RPMI7951 (cell line): Measurements from ENCODE around the gene ADORA1. TPM values are rescaled to one million over a fixed set of nuclear protein-coding genes. Genes with fewer than 3 reads are reported as not detected.

Experiments
- DNase-seq: peaks from one replicate; pipeline ENCODE4 v3.0.0-alpha.2; 2012; ENCODE audit warnings: low read depth
- total RNA-seq: library from RNA; depleted of rRNA; stranded (reverse); fragments of >200 nt; shearing (Covaris generic); gene quantifications from 2 replicates; pipeline ENCODE4 v1.2.3, GENCODE V29; 2014

ADORA1 gene
- total RNA-seq, 1 experiment from 2014 or later = 15.0 TPM

DNA sequence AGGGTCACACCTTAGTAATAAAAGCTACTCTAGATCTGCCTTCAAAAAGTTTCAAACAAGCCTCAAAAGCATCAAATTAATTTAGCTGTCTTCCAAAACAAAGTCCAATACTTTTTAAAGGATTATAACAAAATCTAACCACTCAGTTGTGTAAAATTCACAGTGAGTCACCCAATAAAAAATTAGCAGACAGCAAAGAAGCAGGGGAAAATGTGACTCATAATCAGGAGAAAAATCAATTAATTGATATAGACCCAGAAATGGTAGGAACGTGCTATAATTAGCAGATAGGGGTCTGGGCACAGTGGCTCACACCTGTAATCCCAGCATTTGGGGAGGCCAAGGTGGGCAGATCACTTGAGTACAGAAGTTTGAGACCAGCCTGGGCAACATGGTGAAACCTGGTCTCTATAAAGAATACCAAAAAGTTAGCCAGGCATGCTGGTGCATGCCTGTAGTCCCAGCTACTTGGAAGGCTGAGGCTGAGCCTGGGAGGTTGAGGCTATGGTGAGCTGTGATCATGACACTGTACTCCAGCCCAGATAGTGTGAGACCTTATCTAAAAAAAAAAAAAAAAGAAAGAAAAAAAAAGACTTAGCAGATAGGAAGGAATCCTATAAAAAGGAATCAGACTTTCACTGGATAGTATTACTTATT lies 33.6 kb upstream of the ADORA1 start:
- no peak for DNase-seq

DNA sequence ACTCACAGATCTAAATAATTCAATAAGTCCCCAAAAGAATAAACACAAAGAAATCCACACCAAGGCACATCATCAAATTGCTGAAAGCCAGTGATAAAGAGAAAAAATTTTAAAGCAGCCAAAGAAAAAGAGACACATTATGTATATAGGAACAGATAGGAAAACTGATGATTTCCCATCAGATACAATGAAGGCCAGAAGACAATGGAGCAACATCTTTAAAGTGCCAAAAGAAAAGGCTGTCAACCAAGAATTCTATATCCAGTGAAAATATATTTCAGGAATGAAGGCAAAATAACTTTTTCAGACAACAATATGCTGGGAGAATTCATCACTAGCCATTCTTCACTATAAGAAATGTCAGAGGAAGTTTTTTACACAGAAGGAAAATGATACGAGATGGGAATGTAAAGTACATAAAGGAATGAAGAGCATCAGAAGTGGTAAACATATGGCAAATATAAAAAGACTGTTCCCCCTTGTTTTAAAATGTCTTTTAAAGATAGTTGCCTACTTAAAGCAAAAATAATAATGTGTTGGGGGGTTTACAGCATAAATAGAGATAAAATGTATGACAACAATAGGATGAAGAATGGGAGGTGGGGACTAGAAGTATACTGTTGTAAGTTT lies 32.4 kb upstream of the ADORA1 start:
- DNase-seq = no peak

DNA sequence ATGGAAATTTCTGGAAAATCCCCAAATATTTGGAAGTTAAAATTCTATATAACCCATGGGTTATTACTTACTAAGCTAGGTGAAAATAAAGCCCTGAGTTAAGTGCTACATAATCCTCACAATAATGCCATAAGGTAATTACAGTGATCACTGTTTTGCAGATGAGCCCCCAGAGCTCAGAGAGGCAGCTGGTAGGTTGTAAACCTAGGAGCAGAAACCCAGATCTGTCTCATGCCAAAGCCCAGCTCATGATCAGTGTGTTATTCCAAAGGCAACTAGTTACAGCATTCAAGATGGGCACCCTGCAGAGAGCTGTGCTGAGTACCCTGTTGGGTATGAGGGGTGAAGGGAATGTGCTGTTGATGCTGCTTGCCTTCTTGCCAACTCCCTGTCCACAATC lies 31.0 kb upstream of the ADORA1 start:
- DNase-seq = no peak

DNA sequence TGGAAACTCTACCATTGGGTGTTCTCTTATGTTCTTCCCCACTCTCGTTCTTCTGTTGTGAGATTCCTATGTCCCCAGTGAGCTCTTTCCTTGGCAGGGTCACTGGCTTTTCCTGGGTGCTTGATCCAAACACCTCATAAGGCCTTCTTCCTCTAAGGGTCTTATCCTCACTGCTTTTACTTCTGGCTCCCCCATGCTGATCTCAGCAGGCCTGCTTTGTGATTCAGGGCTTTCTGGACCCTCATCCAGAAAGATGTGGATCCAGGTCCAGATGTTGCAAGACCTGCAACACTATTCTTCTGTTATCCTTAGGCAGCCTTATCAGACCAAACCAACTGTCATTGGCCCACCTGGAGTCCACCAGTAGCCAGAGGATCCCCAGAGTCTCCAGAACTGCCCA lies 30.5 kb upstream of the ADORA1 start:
- no peak for DNase-seq

DNA sequence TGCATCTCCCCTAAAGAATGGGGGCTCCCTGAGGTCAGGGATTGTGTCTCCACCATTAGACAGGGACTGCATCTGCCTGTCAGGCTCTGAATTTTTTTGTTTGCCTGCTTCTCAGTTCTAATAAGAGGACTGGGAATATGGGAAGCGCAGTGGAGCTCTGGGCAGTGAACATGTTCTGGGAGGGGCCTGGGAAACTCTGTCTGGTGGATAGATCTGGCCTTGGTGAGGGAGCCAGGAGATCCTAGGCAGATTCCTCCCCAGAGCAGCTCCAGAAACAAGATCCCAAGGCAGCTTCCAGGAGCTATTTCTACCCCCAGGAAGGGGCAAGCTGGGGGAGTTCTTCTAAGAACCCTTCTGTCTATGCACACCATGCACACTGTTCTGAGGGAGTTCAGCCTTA lies 29.1 kb upstream of the ADORA1 start:
- DNase-seq = no peak

DNA sequence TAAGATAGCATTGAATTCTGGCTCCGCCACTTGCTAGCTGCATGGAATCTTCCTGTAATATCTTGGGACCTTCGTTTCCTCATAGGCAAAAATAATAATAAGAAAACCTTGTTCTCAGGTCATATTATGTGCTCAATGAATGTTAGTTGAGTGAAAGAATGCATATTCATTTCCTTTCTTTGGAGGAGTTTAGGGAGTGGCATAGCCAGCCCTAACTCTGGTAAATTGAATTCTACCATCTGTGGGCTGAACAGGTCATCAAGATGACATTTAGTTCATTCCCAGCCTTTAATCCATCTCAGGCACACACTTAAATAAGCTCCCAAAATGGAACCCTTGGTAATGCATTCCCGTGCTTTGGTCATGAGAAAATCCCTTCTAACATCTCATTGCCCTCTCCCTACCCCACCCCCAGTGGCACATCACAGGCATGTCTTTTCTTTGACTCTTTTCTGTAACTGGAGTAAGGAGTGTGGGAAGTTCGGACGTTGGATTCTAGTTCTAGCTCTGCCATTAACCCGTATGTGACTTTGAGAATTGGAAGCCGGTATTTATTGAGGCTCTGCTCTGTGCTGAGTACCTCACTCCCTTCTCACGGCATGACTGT lies 28.5 kb upstream of the ADORA1 start:
- DNase-seq = no peak

DNA sequence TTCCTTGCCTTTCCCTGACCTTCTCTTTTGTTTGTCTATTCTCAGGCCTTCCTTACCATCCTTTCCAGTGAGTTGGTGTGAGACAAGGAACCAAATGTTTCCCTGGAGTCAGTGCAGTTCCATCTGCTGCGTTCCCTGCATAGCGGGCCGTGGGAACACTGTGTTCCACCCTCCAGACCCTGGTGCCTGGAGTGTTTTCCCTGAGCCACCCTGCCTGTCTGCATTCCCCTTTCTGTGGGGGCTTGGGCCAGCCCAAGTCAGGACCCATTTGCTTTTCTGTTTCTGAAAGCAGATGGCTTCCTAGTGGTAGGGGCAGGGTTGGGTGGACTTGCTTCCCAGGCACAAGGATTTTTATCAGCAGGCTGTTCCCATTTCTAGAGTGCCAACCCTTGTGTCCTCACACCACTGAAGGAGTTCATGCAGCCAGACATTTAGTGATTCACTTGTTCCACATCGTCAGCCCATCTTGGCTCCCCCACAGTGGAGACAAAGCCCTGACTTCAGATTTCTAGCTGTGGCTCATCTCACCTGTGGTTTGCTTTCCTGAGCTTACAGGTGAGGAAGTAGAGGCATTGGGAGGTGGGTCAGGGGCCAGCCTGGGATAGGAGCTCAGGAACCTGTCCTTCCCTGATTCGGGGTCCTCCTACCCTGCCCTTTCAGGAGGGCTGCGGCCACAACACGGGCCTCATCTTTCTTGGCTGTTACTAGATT lies 27.6 kb upstream of the ADORA1 start:
- DNase-seq = no peak

DNA sequence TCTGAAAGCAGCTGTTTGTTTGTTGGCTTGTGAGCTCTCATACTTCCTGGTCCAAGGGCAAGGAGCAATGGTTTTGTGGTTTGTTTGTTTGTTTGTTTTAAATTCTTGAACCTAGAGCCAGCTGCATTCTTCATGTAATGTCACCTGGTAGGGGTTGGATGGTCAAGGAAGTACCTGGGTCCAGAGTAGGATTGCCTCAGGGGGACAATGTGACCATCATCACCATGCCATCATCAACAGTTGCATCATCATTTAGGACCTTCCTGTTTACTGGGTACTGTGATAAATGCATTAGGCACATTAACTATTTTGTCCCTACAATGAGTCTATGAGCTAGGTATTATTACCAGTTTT lies 27.0 kb upstream of the ADORA1 start:
- no peak for DNase-seq

DNA sequence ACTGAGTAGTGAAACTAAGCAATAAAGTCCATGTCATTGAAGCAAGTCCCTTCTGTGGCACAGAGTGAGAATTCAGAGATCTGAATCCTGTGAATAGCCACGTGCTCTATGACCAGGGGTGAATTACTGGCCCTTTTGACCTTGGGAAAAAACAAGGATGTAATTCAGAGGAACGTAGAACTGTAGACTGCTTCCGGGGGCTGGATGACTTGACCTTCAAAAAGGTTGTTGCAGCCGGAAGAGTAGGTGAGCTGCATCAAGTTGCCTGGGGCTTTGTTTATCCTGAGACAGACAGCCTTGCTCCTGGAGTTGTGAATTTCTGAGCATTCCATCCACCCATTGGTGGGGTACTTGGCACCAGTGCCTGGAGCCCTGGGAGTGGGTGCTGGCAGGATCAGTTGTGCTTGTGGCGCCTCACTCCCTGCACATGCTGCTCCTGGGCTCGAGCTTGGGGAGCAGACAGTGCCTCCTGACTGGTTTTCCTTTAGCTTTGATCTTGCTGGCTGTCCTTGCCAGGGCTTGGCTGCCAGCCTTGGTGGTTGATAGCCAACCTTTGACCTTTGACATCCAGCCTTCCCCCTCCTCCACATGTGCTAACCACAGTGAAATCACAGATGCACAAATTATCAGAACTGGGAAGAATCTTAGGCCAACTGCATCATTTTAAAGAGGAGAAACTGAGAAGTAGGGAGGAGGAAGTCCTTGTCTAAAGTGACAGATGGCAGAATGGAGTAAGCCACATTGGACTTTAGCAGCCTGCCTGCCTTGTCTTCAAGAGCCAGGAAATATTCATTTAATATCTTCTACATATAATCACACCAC lies 25.5 kb upstream of the ADORA1 start:
- DNase-seq = no peak

DNA sequence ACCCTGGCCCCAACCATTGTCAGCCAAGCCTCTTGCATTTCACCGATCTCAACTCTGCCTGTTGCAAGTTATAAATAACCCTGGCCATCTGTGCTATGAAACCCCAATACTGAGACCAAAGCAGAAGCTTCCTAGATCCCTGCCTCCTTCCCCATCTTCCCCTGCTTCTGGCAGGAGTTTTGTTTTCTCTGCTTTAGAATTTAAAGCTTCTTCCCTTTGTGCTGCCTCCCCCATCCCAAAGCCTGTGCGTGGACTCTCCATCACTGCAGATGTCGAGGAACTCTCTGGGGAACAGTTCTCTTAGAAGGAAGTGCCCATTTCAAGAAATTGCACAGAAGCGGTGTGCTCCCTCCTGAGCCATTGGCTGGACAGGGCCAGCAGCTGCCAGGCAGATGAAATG lies 24.3 kb upstream of the ADORA1 start:
- no peak for DNase-seq

DNA sequence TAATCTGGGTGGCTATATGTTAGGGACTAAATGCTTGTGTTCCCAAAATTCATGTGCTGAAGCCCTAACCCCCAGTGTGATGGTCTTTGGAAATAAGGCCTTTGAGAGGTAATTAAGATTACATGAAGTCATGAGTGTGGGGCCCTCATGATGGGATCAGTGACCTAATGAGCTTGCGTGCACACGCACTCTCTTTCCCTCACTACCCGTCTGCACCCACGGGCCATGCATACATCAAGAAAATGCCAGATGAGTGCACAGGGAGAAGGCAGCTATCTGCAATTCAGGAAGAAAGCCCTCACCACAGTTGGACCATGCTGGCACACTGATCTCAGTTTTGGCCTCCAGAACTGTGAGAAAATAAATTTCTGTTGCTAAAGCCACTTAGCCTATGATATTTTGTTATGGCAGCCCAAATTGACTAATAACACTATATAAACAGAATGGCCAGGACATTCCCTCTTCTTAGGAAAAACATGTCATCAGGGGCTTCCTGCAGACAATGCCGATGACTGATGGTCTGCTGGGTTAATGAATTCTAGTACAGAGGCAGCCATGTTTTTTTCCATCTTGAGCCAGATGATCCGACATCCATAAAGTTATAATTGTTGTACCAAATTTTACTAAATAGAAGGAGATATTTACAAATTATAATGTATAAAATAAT lies 23.6 kb upstream of the ADORA1 start:
- no peak for DNase-seq

DNA sequence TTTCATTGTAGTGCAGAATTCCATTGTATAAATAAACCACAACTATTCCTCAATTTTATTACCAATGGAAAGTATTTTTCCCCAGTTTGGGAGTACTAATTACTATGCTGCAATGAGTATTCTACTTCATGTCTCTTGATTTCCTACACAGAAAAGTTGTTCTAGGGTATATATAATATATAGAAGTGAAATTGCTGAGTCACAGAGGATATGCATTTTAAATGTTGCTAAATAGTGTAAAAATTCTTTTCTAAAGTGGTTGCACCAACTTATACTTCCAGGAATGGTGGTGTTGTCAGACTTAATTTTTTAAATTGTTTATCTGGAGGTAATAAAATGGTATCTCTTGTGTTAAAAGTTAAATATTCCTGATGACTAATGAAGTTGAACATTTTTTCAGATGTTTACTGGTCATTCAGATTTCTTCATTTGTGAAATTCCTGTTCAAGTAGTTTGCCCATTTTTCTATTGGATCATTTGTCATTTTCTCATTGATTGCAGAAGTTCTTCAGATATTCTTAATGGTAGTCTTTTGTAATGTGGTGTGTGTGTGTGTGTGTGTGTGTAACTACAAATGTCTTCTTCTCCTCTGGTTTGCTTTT lies 22.6 kb upstream of the ADORA1 start:
- DNase-seq = no peak

DNA sequence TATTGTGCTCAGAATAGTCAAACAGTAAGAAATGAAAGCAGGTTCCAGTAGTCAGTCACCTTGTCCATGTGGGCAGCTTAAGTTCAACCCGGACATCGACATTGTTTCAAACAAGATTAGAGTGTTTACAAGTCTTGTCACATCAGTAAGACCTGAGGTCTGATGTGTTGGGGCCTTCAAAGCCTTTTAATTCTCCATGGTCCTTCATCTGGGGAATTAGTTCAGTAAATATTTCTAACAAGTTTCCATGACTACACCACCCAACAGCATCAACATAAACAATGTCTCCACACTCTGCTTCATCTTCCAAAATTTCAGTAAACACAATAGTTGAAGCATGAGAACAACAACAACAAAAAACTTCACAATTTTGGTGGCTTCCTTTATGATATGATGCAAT lies 15.1 kb upstream of the ADORA1 start:
- DNase-seq = no peak

DNA sequence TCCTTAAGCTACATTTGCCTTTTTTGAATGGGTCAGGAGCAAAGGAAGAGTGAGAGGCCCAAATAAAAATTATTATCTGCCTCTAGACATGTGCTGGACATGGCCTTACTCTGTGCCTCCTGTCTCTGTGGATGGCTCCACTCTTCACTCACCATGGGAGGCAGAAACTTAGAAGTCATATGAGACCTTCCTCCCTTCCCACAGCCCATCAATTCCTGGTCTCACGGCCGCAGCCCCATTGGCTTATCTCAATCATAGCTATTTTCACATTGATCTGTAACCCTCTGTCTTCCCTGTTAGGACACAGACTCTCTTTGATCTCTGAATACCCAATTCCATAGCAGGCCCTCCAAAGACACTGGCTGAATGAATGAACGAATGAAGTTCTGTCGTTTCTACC lies 14.2 kb upstream of the ADORA1 start:
- no peak for DNase-seq

DNA sequence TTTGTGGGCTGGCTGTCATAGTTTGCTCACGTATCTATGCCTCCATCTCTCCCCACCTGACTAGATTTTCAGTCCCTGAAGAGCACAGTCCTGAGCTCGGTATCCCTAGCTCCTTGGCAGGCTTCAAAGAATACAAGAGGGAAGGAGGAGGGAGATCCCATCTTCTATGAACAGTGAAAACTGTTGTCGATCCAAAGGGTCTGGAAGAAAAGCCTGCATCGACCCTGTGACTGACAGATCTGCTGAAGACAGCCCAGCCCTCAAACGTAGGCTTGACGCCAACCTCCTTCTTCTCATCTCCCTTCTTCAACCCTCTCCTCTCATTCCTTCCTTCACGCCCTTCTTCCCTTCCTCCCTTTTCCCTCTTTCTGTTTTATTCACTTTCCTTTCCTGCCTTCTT lies 13.3 kb upstream of the ADORA1 start:
- DNase-seq = no peak

DNA sequence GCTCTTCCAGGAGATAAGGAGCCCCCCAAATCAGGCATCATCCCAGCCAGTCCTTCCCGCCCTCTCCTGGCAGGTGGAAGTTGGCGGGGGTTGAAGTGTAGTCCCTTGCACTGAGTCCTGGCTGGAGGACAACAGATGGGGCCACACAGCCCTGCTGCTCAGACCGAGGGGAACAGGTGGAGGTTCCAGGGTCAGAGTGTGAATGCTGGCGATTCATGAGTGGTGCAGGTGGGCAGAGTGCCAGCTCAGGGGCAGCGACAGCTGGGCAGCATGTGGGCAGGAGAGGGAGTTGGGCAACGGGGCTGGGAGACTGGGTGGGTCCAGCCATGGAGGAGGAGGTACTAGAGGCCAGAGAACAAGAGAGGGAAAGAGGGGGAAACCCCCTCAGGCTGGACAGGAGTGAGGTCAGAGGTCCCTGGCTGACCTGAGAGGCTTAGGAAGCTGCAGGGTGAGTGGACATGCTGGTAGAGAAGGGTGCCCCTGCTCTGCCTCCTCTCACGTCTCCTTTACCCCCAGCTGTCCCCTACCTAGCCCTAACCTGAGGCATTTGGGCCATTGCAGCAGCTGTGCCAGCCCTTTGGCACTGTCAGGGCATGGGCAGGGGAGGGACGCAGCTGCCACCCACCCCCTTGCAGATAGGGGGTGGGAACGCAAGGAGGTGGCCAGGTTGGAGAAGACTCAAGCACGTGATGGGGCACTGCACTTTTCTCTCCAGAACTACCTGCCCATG lies 11.3 kb upstream of the ADORA1 start:
- no peak for DNase-seq

DNA sequence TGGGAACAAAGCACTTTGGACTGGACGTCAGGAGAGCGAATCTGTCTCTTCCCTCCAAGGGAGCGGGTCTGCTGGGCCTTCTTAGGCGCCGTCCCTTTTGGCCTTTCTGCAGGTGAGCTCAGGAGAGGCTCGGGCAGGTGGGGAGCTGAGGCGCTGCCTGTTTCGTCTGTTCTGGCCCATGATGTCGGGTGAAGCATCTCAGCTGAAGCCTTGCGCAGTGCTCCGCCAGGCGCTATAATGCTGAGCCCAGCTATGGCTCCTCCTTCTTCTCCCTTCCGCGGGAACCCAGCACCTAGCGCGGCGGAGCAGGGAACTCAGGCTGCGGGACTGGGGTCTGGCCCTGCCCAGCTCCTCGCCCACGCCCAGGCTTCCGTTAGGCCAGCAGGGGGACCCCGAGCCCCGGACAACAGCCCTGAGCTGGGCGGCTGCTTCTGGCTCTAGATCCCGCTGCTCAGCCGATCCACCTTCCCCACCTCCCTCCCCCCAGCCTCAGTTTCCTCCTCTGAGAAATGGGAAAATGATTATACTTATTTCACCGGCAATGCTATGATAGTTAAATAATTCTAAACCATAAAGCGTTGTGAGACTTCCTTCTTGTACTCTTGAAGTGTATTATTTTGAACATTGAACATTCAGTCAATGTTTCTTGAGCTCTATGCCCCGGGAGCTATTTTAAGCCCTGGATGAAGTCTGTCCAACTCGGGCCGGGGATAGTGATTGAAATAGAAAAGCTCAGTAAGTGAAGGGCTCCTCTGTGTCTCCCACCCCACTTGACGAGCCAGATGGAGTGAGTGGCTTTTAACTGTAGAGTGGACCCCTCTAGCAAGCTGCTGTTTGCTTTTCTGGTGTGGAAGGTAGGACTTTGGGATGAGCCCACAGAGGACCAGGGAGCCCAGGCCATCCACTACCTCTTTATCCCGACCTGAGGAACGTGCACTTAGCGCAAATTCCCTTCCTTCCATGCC lies 9.6 kb upstream of the ADORA1 start:
- peak; percentile 57 for DNase-seq

DNA sequence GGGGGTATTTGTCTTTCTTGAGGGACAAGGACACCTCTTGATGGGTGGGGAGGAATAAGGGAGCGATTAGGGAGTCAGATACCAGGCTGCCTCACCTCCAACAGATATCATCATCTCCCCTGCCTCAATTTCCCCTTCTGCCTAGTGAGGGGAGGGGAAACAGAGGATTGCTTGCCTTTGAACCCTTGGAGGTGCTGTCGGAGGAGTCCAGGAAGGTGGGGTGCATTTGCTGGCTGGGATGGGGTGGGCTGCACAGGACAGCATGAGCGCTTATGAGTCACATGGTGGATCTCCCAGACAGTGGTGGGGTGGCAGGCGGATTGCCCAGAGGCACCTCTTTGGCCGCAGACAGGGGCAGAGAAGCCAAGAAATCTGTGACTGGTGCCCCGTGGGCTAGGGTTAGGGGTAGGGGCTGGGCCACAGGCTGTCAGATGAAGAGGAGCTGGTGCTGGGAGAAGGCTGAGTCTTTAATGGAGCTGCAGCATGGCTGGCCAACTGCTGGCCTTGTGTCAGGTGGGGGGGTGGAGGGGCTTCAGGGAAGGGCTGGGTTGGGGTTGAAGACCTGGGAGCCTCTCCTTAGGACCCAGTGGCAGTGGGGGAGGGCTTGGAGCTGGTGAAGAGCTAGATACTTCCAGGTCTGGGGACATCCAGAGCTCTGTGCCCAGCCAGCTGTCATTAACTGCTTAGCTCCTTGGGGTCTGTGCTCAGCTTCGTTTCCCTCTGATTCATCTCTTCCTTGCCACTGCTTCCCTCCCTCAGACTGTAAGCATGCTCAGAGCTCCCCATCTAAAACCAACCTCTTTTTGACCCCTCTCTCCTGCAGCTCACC lies 7.0 kb upstream of the ADORA1 start:
- peak; percentile 48 for DNase-seq
